ENCODE results near the gene NCCRP1.
"Not testable (repeated sequence)": the region's sequence is repeated elsewhere in the genome, so short reads cannot be mapped to it uniquely, and the experiment has no call there.

The NCCRP1 gene

GRCh38 chr19:39217094-39217493 is 20.3 kb downstream of the NCCRP1 start:
- no peak for ATAC-seq
- TF ChIP-seq ZNF565 (CRISPR knock-in tag; conservative IDR thresholded peaks at IDR 0.05; ENCODE audit: low read depth), result no peak
- no peak for TF ChIP-seq TCF4 (CRISPR knock-in tag; IDR thresholded peaks at IDR 0.05; ENCODE audit: borderline replicate concordance)
- TF ChIP-seq POU6F1 (CRISPR knock-in tag; IDR thresholded peaks at IDR 0.05; ENCODE audit: borderline replicate concordance, low read depth), result no peak
- no peak for TF ChIP-seq ZC3H10 (CRISPR knock-in tag; IDR thresholded peaks at IDR 0.05)
- no peak for TF ChIP-seq ZFP30 (CRISPR knock-in tag; IDR thresholded peaks at IDR 0.05)
- TF ChIP-seq GLIS3 (CRISPR knock-in tag; IDR thresholded peaks at IDR 0.05), result no peak

- ATAC-seq, result no peak
- TF ChIP-seq GLIS3 (CRISPR knock-in tag; IDR thresholded peaks at IDR 0.05) (no peak), ZNF8 (CRISPR knock-in tag; IDR thresholded peaks at IDR 0.05) (no peak), ZFP30 (CRISPR knock-in tag; IDR thresholded peaks at IDR 0.05) (no peak), ZNF565 (CRISPR knock-in tag; conservative IDR thresholded peaks at IDR 0.05; ENCODE audit: low read depth) (no peak), ZFP3 (CRISPR knock-in tag; IDR thresholded peaks at IDR 0.05) (no peak), POU6F1 (CRISPR knock-in tag; IDR thresholded peaks at IDR 0.05; ENCODE audit: borderline replicate concordance, low read depth) (no peak), SNAI2 (CRISPR knock-in tag; IDR thresholded peaks at IDR 0.05) (no peak), ESRRG (CRISPR knock-in tag; IDR thresholded peaks at IDR 0.05) (no peak), PPARA (CRISPR knock-in tag; IDR thresholded peaks at IDR 0.05; ENCODE audit: borderline replicate concordance) (no peak), TSHZ2 (CRISPR knock-in tag; IDR thresholded peaks at IDR 0.05) (no peak), OSR1 (CRISPR knock-in tag; IDR thresholded peaks at IDR 0.05) (no peak), PATZ1 (CRISPR knock-in tag; IDR thresholded peaks at IDR 0.05; ENCODE audit: borderline replicate concordance) (no peak)
Measured at GRCh38 chr19:39218230-39219007, 21.7 kb downstream of the NCCRP1 start.

- not testable (repeated sequence) for ATAC-seq
Measured at GRCh38 chr19:39219108-39219507, 22.3 kb downstream of the NCCRP1 start.

- TF ChIP-seq ARNTL (CRISPR knock-in tag; IDR thresholded peaks at IDR 0.05; ENCODE audit: borderline replicate concordance, low read depth) (no peak), ISL1 (CRISPR knock-in tag; IDR thresholded peaks at IDR 0.05) (no peak), ZFP30 (CRISPR knock-in tag; IDR thresholded peaks at IDR 0.05) (no peak), TCF4 (CRISPR knock-in tag; IDR thresholded peaks at IDR 0.05; ENCODE audit: borderline replicate concordance) (no peak), TOX (CRISPR knock-in tag; IDR thresholded peaks at IDR 0.05; ENCODE audit: borderline replicate concordance) (no peak), RARB (CRISPR knock-in tag; IDR thresholded peaks at IDR 0.05) (no peak), CREB5 (CRISPR knock-in tag; IDR thresholded peaks at IDR 0.05; ENCODE audit: low read depth) (no peak), SNAI2 (CRISPR knock-in tag; IDR thresholded peaks at IDR 0.05) (no peak), ZC3H10 (CRISPR knock-in tag; IDR thresholded peaks at IDR 0.05) (no peak), POU6F1 (CRISPR knock-in tag; IDR thresholded peaks at IDR 0.05; ENCODE audit: borderline replicate concordance, low read depth) (no peak)
- ATAC-seq, result peak; percentile 70
Measured at GRCh38 chr19:39223703-39224279, 27.0 kb downstream of the NCCRP1 start.

Measured in SK-N-SH treated with all-trans-retinoic acid at 6 μM for 48 hours (cell line).